HG03460 (cell line): ENCODE results near the gene ENTPD6.
"Not testable (repeated sequence)": the region's sequence is repeated elsewhere in the genome, so short reads cannot be mapped to it uniquely, and the experiment has no call there.

Source experiments
- ATAC-seq: cut with Tn5 transposase; IDR thresholded peaks from one replicate; pipeline ENCODE4 v1.9.1; 2021; ENCODE audit not compliant: unreplicated experiment

ENTPD6 gene

DNA sequence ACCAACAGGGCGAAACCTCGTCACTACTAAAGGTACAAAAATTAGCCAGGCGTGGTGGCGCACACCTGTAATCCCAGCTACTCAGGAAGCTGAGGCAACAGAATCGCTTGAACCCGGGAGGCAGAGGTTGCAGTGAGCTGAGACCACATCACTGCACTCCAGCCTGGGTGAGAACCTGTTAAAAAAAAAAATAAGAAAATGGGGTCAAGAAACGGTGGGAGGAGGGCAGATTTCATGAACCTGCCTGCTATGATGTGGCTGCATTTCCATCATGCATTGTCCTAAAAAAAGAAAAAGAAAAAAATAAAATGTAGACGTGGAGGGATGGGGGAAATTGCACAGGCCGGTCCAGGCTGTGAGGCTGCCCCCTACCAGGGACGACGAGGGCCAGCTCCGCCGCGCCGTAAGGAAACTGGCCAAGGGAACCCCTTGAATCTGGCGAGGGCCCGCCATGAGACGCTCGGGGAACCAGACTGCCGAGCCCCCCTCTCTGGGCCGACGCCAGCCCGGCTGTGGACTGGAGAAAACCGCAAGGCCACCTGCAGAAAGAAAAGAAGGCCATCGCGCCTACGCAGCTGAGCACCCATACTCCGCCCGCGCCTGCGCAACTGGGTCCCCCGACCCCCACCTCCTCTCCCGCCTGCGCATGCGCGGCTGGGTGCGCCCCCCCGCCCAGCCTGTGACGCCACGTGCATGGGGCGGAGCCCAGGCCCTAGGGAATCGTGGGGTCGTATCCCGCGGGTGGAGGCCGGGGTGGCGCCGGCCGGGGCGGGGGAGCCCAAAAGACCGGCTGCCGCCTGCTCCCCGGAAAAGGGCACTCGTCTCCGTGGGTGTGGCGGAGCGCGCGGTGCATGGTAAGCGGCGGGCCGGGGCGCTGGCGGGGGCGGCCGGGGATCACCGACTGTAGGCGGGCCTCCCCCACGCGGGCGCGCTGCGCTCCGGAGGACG is at the start of gene ENTPD6:
Gene ENTPD6, plus strand, starts transcription at position 699 of the 948 bp plus-strand sequence. CDS start 10,825 bp downstream, outside the sequence.
- ATAC-seq, result peak; percentile 73

DNA sequence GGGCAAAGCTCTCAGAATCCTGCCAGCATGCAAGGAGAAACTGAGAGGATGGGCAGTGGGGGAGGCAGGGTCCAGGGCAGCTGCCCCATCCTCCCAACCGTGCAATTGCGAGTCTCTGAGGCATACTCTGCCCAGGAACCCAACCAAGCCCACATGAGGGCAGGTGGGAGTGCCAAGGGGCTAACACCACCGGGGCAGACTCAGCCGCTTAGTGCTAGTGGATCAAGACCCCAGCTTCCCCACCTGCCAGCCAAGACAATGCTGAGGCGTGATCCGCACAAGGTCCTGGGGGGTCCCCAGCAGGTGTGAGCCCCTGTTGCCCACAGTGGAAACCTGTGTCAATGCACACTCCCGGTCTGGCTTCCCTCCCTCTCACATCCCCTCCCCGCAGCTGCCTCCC is 48.5 kb upstream of the ENTPD6 start:
- ATAC-seq, result no peak

- no peak for ATAC-seq
Observed at GRCh38 chr20:25147716-25148115, 47.8 kb upstream of the ENTPD6 start.

- no peak for ATAC-seq
Observed at GRCh38 chr20:25148181-25148981, 47.1 kb upstream of the ENTPD6 start.

DNA sequence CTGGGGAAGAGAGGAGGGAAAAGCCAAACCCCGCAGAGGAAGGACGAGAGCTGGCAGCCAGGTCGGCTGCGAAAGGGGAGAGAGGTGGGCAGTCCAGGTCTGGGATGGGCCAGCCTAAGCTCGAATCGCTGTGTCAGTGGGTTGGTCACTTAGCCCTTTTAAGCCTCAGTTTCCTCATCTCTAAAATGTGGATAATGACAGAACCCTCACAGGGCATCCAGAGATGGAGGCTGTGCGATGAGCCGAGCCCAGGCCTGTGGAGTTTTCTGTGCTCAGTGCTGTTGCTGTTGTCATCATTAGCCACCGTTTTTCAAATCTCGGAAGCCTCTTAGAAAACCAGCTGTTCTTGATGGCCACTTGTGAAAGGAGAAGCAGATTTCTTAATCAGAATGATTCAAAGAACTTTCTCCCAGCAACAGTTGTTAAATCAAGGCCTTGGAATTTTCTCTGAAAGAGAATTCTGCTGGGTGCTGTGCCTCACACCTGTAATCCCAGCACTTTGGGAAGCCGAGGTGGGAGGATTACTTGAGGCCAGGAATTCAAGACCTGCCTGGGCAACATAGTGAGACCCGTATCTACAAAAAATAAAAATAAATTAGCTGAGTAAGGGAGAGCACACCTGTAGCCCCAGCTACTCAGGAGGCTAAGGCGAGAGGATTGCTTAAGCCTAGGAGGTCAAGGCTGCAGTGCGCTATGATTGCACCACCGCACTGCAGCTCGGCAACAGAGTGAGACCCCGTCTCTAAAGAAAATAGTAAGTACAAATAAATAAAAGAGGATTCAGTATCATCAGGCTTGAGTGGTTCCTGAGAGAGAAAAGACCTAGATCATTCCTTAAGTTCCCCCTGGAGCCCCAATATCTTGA is 46.3 kb upstream of the ENTPD6 start:
- no peak for ATAC-seq

DNA sequence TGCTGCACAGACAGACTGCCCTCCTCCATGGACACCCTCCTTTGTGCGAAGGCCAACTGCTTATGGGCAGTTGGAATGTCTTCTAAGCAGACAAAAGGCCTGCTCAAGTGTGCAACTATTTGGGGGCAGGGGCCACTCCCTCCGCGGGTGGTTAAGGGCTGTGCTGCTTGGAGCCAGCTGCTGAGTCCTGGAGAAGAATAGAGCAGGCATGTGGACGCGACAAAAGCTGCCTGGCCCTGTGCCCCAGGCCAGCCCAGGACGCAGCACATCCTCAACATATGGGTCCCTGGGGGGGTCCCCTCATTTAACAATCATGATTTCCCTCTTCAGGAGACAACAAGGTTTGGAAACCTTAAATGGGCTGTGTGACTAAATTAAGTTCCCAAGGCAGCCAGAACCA is 45.5 kb upstream of the ENTPD6 start:
- ATAC-seq, result no peak

DNA sequence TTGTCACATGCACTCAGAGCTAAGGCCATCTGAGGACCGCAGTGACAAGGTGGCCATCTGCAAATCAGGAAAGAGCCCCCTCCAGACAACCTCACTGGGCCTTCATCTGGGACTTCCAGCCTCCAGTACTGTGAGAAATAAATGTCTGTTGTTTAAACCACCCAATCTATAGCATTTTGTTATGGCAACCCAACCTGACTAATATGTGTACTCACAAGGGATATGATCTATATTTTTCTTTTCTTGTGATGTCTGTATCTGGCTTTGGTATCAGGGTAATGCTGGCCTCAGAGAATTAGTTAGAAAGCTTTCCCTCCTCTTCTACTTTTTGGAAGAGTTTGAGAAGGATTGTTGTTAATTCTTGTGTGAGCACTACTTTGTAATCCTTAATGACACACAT is 37.5 kb upstream of the ENTPD6 start:
- ATAC-seq, result no peak

- no peak for ATAC-seq
Observed at GRCh38 chr20:25160467-25160866, 35.0 kb upstream of the ENTPD6 start.

DNA sequence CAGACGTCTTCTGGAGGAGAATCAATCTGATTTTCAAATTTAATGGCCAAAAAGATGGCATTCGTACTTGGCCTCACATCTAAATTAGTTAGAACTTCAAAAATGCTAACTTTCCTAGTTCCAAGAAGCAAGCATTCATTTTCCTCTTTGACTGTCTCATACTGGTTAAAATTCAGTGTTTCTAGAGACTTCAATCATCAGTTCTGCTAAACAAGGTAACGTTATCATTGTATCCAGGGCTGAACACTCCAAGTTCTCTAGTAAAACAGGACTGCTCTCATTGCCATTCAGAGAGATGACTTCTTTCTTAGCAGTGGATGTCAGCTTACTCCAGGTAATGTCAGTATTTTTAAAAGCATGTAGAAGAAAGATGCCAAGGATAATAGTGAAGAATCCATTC is 34.6 kb upstream of the ENTPD6 start:
- ATAC-seq, result no peak

DNA sequence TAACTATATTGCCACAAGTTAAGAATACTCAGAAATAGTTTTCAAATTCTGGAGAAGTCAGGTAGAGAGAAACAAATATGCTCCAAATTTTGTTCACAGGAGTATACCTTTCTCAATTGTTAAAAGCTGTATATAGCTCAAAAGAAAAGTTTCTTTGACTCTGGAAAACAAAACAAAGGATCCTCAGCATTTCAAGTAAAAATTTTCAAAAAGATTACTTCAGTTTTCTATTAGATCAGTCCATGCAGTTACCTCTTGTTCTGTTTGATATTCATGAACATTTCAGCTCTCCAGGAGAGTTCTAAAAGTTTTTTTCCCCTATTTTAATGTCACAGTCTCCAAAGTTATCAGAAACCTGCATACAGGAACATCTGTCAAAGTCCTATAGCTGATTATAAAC is 30.4 kb upstream of the ENTPD6 start:
- ATAC-seq, result no peak

DNA sequence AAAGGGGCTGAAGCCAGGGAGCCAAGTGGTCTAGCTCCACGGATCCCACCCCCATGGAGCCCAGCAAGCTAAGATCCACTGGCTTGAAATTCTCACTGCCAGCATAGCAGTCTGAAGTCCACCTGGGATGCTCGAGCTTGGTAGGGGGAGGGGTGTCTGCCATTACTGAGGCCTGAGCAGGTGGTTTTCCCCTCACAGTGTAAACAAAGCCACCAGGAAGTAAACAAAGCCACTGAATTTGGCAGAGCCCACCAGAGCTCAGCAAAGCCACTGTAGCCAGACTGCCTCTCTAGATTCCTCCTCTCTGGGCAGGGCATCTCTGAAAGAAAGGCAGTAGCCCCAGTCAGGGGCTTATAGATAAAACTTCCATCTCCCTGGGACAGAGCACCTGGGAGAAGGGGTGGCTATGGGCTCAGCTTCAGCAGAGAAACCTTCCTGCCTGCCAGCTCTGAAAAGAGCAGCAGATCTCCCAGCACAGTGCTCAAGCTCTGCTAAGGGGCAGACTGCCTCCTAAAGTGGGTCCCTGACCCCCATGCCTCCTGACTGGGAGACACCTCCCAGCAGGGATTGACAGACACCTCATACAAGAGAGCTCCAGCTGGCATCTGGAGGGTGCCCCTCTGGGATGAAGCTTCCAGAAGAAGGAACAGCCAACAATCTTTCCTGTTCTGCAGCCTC is 29.3 kb upstream of the ENTPD6 start:
- not testable (repeated sequence) for ATAC-seq

DNA sequence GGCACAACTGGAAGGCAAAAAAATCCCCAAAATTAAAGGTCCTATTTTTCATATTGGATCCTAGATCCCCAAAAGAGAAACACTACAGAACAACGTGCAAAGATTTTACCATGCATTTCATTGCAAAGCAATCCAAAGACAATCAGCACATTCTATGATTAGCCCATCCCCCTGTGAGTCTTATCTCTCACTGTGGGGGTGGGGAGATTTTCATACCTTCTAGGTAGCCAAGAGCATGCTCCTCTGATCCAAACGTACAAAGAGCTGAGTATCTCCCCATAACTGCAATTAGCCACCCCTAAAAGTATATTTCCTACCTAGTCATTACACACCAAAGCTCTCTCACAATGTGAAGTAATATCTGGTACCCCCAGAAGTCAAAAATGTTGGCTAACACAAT is 22.2 kb upstream of the ENTPD6 start:
- no peak for ATAC-seq

DNA sequence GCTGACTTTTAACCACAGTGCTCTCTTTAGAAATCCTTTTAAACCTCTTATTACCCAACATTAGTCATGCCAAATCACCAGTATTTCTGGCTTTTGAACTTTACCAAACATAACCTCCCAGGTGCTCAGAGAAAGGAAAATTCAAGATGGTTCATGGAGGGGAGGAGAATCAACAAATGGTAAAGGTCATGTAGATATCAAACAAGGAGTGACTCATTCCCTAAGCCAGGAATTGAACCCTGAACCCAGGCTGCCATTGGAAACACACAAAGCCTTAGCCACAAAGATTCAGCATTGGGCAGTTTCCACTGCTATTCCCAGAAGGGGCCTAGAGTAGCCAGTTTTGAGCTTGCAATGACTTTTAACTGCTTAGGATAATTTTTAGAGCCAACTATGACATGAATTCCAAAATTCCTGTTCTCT is 21.6 kb upstream of the ENTPD6 start:
- no peak for ATAC-seq

DNA sequence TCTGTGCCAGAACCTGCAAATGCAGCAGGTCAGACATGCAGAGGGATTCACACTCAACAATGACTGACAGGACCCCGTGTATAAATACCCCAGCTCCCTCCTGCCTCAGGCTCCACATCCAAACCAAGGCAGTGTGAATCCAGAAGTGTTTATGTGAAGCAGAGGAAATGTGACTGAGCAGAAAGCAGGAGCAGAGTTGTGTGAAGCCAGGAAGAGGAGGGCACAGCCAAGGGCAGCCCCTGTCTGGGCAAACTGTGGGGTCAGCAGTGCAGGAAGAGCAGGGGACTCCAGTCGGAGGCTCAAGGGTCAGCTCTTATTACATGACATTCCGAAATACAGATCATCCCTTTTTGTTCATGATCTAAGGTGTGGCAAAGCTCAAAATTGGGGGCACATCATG is 19.3 kb upstream of the ENTPD6 start:
- ATAC-seq, result no peak

DNA sequence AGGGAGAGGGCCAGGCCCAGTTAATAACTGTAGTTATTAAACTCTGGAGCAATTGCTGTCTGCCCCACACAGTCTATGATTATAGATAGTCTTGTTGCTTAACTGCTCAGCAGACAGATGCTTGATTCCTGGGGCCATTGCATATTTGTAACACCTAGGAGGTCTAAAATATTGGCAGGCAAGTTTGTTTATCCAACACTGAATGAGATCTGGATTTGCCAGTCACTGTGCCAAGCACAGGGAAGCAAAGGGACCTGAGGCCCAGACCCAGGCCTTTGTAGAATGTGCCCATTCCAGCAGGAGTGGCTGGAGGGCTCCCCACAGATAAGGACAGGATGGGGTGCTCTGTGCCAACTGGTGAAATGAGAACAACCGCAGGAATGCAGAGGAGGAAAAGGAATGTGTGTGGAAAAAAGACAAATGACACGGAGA is 17.6 kb upstream of the ENTPD6 start:
- ATAC-seq, result no peak

- no peak for ATAC-seq
Observed at GRCh38 chr20:25178563-25179438, 16.7 kb upstream of the ENTPD6 start.

- no peak for ATAC-seq
Observed at GRCh38 chr20:25179439-25180089, 15.9 kb upstream of the ENTPD6 start.

- ATAC-seq, result not testable (repeated sequence)
Observed at GRCh38 chr20:25184391-25184790, 11.1 kb upstream of the ENTPD6 start.

GRCh38 chr20:25187220-25187619 is 8.3 kb upstream of the ENTPD6 start:
- ATAC-seq, result no peak
